AG09309 (cell line): ENCODE data around the gene KIF26A.

ENCODE experiments used
- DNase-seq: peaks from one replicate; pipeline ENCODE4 v3.0.0-alpha.2; 2010; ENCODE audit warnings: low read depth
- H3K4me3 ChIP-seq: 2 replicates; pipeline ENCODE4 v1.5.1; 2011; ENCODE audit warnings: mild to moderate bottlenecking, low read depth, low read length, moderate library complexity; ENCODE audit not compliant: control insufficient read depth
- TF ChIP-seq, protein P1 (sequence below): IDR thresholded peaks from 2 replicates; pipeline ENCODE4 v1.5.1; 2011; ENCODE audit warnings: mild to moderate bottlenecking, low read depth, low read length, inconsistent platforms; ENCODE audit not compliant: insufficient read depth, control insufficient read depth; ENCODE audit errors: missing control alignments

The KIF26A gene

DNA sequence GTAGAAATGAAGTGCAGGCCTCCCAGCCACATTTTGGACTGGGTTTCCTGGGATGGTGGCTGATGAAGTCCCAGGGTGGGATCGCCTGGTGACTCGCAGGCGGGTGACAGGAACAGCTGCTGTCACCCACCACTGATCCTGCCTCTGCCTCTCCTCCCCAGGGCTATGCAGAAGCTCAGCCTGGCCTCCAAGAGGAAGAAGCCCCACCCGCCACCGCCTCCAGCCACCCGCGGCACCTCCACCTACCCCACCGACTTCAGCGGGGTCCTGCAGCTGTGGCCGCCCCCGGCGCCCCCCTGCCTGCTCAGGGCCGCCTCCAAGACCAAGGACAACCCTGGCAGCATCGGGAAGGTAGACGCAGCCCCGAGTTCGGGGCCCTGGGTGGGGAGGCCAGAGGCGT lies 28.3 kb downstream of the KIF26A start:
- H3K4me3 ChIP-seq = no peak overlapping the region
- no peak for DNase-seq
- TF ChIP-seq, protein P1, sequence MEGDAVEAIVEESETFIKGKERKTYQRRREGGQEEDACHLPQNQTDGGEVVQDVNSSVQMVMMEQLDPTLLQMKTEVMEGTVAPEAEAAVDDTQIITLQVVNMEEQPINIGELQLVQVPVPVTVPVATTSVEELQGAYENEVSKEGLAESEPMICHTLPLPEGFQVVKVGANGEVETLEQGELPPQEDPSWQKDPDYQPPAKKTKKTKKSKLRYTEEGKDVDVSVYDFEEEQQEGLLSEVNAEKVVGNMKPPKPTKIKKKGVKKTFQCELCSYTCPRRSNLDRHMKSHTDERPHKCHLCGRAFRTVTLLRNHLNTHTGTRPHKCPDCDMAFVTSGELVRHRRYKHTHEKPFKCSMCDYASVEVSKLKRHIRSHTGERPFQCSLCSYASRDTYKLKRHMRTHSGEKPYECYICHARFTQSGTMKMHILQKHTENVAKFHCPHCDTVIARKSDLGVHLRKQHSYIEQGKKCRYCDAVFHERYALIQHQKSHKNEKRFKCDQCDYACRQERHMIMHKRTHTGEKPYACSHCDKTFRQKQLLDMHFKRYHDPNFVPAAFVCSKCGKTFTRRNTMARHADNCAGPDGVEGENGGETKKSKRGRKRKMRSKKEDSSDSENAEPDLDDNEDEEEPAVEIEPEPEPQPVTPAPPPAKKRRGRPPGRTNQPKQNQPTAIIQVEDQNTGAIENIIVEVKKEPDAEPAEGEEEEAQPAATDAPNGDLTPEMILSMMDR = no peak

DNA sequence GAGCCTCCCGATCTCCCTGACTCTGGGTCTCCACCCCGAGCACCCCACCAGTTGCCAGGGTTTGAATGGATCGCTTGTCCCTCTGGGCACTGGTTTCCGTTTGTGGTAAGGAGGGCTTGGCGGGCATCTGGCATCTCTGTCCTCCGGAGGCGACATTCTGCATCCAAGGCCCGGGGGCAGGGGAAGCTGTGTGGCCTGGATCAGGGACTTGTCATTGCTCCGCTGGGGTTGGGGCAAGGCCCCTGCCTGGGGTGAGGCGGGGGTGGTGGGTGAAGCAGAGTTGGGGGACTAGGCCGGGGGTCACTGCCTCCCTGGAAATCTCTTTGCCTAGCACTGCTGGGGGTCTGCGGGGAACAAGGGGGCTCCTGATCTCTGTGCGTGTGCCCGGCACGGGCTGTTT lies 30.2 kb downstream of the KIF26A start:
- H3K4me3 ChIP-seq = no peak overlapping the region
- DNase-seq = no peak
- TF ChIP-seq, protein P1 = no peak

DNA sequence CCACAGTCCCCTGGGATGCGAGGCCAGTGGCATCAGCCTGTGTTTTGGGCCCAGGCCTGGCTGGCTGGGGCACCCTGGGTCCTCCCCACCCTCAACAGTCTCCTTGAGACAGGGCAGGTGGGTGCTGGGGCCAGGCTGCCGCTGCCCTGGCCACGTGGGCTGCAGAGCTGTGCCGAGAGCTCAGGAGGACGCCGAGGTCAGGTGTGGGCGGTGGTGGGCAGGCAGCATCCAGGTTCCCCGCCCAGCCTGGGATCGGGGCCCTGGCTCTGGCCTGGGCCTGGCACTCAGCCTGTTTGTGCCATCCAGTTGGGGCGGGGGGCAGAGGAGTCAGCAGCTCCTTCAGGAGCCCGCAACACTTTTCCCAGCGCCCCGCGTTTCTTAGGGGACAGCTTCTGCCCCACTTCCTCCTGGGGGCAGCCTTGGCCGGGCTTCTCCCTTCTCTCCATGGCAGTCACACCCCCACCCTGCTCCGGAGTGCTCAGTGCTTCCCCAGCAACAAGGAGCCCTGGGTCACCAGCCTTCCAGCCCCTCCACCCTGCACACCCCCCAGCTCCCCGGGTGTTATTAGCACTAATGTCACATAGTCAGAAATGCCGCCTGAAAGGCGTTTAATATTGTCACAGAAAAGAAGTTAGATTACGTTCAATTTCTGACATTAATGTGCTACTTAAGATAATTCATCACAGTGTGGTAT lies 30.8 kb downstream of the KIF26A start:
- DNase-seq = no peak
- TF ChIP-seq, protein P1 = no peak
- H3K4me3 ChIP-seq = no peak overlapping the region

DNA sequence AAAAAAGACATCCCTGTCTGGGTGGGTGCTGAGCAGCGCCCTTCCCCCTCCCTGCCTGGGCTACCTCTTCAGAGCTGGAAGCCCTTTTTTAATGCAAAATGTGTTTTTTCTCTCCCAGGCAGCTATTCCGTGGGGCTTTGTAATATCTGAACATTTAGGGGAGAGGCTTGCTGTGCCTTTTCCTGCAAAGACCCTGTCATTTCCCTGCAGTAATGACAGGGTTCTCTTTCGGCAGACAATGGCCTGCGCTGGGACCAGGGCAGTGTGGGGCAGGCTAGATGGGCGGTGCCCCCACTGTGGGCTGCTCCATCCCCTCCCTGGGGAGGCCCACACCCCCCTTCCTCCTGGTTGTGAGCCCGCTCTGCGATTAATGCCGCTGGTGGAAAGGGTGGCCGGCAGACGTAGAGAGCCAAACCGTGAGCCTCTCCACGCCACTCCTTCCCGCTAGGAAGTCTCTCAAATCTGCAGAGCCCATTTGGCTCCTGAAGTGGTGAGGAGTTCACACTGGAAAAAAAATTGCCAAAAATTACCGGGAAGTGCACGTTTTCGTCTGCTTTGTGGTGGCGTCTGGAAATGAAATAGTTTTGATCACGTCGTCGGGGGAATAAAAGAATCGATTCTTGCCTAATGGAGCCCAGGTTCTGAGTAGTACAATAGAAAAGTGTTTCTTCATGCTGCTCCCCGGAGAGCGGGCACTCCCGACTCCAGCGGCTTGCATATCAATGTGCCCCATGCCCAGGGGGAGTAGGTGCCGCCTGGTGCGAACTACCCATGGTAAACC lies 31.5 kb downstream of the KIF26A start:
- no peak for DNase-seq
- TF ChIP-seq, protein P1 = no peak
- H3K4me3 ChIP-seq = no peak overlapping the region

DNA sequence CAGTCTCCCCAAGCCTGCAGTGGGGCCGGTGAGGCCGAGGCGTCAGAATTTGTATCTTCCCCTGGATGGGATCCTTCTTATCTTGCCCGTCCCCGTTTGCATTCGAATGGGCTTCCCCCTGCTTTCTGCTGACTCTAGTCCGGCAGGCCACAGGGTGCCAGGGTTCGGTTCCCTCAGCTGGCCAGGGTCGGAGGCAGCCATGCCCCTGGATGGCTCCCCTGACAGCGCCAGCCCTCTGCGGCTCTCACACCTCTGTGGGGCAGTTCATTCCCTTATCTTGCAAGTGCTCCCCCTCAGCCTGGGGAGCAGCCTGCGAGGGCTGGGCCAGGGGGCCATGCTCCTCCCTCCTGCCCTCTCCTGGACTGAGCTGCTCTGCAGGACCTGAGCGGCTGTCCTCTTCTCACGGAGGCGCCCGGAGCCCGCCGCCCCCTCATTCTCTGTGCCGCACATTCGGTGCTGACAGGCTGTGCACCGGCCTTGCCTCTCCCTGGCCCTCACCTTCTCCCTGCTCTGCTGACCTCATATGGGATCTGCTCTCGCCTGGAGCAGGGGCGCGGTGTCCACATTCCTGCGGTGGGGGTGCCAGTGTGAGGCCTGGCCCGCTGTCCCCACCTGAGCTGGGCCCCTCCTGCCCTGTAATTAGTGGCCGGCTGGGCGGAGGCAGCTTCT lies 32.8 kb downstream of the KIF26A start:
- no peak overlapping the region for H3K4me3 ChIP-seq

DNA sequence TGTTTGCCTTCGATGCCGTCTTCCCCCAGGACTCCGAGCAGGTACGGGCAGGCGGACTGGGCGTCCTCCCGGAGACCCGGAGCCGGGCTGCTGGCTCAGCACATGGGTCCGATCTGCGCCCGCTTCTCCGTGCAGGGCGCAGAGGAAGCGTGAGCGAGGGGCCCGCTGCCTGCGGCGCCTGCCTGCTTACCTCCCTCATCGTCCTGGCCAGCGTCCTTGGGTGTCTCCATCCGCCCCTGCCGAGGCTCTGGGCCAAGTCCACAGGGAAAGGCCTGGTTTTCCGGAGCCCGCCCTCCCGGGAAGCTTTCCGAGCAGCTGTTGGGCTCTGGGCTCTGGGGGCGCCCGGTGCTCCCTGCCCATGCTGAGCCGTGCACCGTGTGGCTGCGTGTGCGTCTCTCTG lies 33.5 kb downstream of the KIF26A start:
- no peak for DNase-seq
- TF ChIP-seq, protein P1 = no peak
- no peak overlapping the region for H3K4me3 ChIP-seq

More for the DNA sequence above, 32.8 kb downstream of the KIF26A start:
- DNase-seq = no peak
- TF ChIP-seq, protein P1 = no peak
